Endothelial cell of umbilical vein (primary cell): ENCODE data around the gene GNAS. TPM values are rescaled to one million over a fixed set of nuclear protein-coding genes. Genes with fewer than 3 reads are reported as not detected.

Experiments
- BruUV-seq: library from RNA; stranded (reverse); fragments of 400-500 nt; replicated peaks from 2 replicates; lab custom pipeline; 2021; lab: Mats Ljungman, UMichigan
- CTCF ChIA-PET: fragments of 300-600, 350-600 bp; sonication (Branson Sonifier 250); formaldehyde crosslinking; loops from one replicate; lab custom pipeline; 2021; ENCODE audit warnings: antibody characterized with exemption, inconsistent platforms; lab: Charles Lee
- POLR2A ChIA-PET: fragments of 300-600, 350-600 bp; sonication (Branson Sonifier 250); formaldehyde crosslinking; loops from one replicate; lab custom pipeline; 2021; ENCODE audit warnings: antibody characterized with exemption, inconsistent platforms; lab: Charles Lee
- DNase-seq: peaks from one replicate; pipeline ENCODE4 v3.0.0-alpha.2; 2011; ENCODE audit warnings: low read depth, low spot score
- FAIRE-seq: peaks from 2 replicates; lab custom pipeline; 2011; peaks lifted over from hg19 to GRCh38; lab: Jason Lieb, UNC
- H2AFZ ChIP-seq: 2 replicates; pipeline ENCODE4 v1.6.0; 2012; ENCODE audit warnings: low read depth, low read length, control low read depth, inconsistent platforms
- H3K27ac ChIP-seq: 2 replicates; pipeline ENCODE4 v1.5.1; 2011; ENCODE audit warnings: low read depth, mild to moderate bottlenecking, control low read depth, low read length, moderate library complexity; ENCODE audit not compliant: insufficient read depth
- H3K27me3 ChIP-seq, 2 experiments: 2 replicates each; pipeline versions ENCODE4 v1.6.0 to v1.6.1; 2011; ENCODE audit warnings: low read length in 2 of 2, mixed read lengths in 1 of 2; ENCODE audit not compliant: control insufficient read depth in 2 of 2, insufficient read depth in 2 of 2
- H3K36me3 ChIP-seq, 2 experiments: 2 replicates in 1 of 2; 3 replicates in 1 of 2; pipeline ENCODE4 v1.5.1; 2011; ENCODE audit warnings: low read length in 2 of 2, mild to moderate bottlenecking in 1 of 2, moderate library complexity in 1 of 2; ENCODE audit not compliant: control insufficient read depth in 2 of 2, insufficient read depth in 2 of 2; ENCODE audit errors: extremely low read depth in 1 of 2
- H3K4me1 ChIP-seq: 3 replicates; pipeline ENCODE4 v1.5.1; 2011; ENCODE audit warnings: mild to moderate bottlenecking, low read length; ENCODE audit not compliant: control insufficient read depth, insufficient read depth; ENCODE audit errors: extremely low read depth
- H3K4me2 ChIP-seq: 2 replicates; pipeline ENCODE4 v1.6.1; 2011; ENCODE audit warnings: low read length, control low read depth, mixed read lengths; ENCODE audit not compliant: insufficient read depth
- H3K4me3 ChIP-seq, 3 experiments: fragments of 200-600 bp in 1 of 3; sonication (generic), shearing (Covaris generic) in 1 of 3; replicated peaks in 1 of 3; 2 replicates each; pipeline ENCODE4 v1.5.1; 2011 to 2016; ENCODE audit warnings: control low read depth in 3 of 3, low read length in 3 of 3, mild to moderate bottlenecking in 2 of 3, inconsistent platforms in 1 of 3, low read depth in 1 of 3, moderate library complexity in 1 of 3; ENCODE audit not compliant: insufficient read depth in 1 of 3
- H3K79me2 ChIP-seq: 2 replicates; pipeline ENCODE4 v1.6.0; 2012; ENCODE audit warnings: low read length, inconsistent platforms; ENCODE audit not compliant: control insufficient read depth, insufficient read depth
- H3K9ac ChIP-seq: replicated peaks from 2 replicates; pipeline ENCODE3; 2011; ENCODE audit warnings: low read length, control low read depth; ENCODE audit not compliant: insufficient read depth; ENCODE audit errors: extremely low read depth
- H3K9me1 ChIP-seq: replicated peaks from 3 replicates; pipeline ENCODE4 v1.6.0; 2011; ENCODE audit warnings: mild to moderate bottlenecking, low read length; ENCODE audit not compliant: control insufficient read depth, insufficient read depth; ENCODE audit errors: extremely low read depth
- H3K9me3 ChIP-seq: replicated peaks from 2 replicates; pipeline ENCODE4 v1.5.1; 2012; ENCODE audit warnings: low read length, inconsistent platforms; ENCODE audit not compliant: control insufficient read depth, insufficient read depth
- H4K20me1 ChIP-seq: replicated peaks from 2 replicates; pipeline ENCODE3; 2011; ENCODE audit warnings: mild to moderate bottlenecking, low read length; ENCODE audit not compliant: control insufficient read depth, insufficient read depth; ENCODE audit errors: extremely low read depth
- EZH2 ChIP-seq: IDR thresholded peaks from 2 replicates; pipeline ENCODE4 v1.6.1; 2012; ENCODE audit warnings: borderline replicate concordance, low read depth, mild to moderate bottlenecking, moderate library complexity, low read length, inconsistent platforms; ENCODE audit not compliant: severe bottlenecking
- FOS ChIP-seq: IDR thresholded peaks from 2 replicates; pipeline ENCODE4 v1.6.1; 2011; ENCODE audit warnings: mild to moderate bottlenecking, low read length, moderate library complexity, borderline replicate concordance; ENCODE audit not compliant: insufficient read depth
- GATA2 ChIP-seq: IDR thresholded peaks from 2 replicates; pipeline ENCODE4 v1.7.0; 2011; ENCODE audit warnings: low read depth, mild to moderate bottlenecking, moderate library complexity, mixed read lengths, low read length; ENCODE audit not compliant: insufficient read length, insufficient read depth
- JUN ChIP-seq: IDR thresholded peaks from 2 replicates; pipeline ENCODE4 v1.6.1; 2011; ENCODE audit warnings: borderline replicate concordance, low read depth; ENCODE audit not compliant: insufficient read length, insufficient read depth
- MYC ChIP-seq: IDR thresholded peaks from one replicate; pipeline ENCODE4 v1.6.1; 2011; ENCODE audit warnings: mild to moderate bottlenecking, low read depth, low read length
- POLR2A ChIP-seq: IDR thresholded peaks from 2 replicates; pipeline ENCODE4 v1.6.1; 2012; ENCODE audit warnings: low read depth, mild to moderate bottlenecking, control low read depth, low read length
- POLR2AphosphoS5 ChIP-seq: IDR thresholded peaks from 2 replicates; pipeline ENCODE4 v1.6.1; 2012; ENCODE audit warnings: low read depth, mild to moderate bottlenecking, control low read depth, low read length, moderate library complexity; ENCODE audit not compliant: insufficient read depth
- dilution Hi-C: fragments of 300-500 bp; cut with MboI; formaldehyde crosslinking; loops from one replicate; pipeline ENCODE4 v1.15.0; 2019; ENCODE audit warnings: low sequenced_read_pairs; ENCODE audit not compliant: extremely low pct_ligation_motif_present
- intact Hi-C: fragments of 100-400 bp; cut with micrococcal nuclease; formaldehyde crosslinking; loops from one replicate; pipeline ENCODE4 v1.10.0; 2022
- polyA plus RNA-seq, 4 experiments: library from polyadenylated mRNA; depleted of rRNA in 3 of 4; stranded (reverse) in 3 of 4; unstranded in 1 of 4; fragments of >200 nt; gene quantifications; 2 replicates each; pipeline versions ENCODE4 v1.2.1 to v1.2.3, GENCODE V29; 2011 to 2012; ENCODE audit warnings: missing spikeins in 1 of 4
- total RNA-seq: library from RNA; stranded (reverse); gene quantifications from 2 replicates; pipeline ENCODE4 v1.2.3, GENCODE V29; 2021
- TF ChIP-seq, protein P1 (sequence below): IDR thresholded peaks from 2 replicates; pipeline ENCODE4 v1.6.1; 2011; ENCODE audit not compliant: insufficient read depth, insufficient read length
- TF ChIP-seq, protein P2 (sequence below), 2 donors: IDR thresholded peaks; 1 replicate in 1 of 2; 2 replicates in 1 of 2; pipeline ENCODE4 v1.5.1; 2011; ENCODE audit warnings: low read length in 2 of 2, mild to moderate bottlenecking in 2 of 2, moderate library complexity in 2 of 2, control low read depth in 1 of 2, inconsistent platforms in 1 of 2, low read depth in 1 of 2; ENCODE audit not compliant: insufficient read depth in 1 of 2; ENCODE audit errors: extremely low read depth in 1 of 2

The GNAS gene
- total and polyA plus RNA-seq, 2 donors (not counting 3 experiments of a cell fraction or from before 2014, with no cell fraction given): 1,141 to 1,882 TPM

GRCh38 chr20:58938078-58938477 is 85.6 kb downstream of the GNAS start:
- intact Hi-C loops (no loop called here), dilution Hi-C loops (no loop called here)
- Histone ChIP-seq H3K36me3 (no peaks in the 10 kb centered on the region), H3K4me1 (no peaks in the 10 kb centered on the region), H4K20me1 (no peaks in the 10 kb centered on the region), H3K27ac (no peak overlapping the region), H3K79me2 (no peaks in the 10 kb centered on the region), H2AFZ (no peak overlapping the region), H3K9ac (no peak overlapping the region), H3K27me3 (peaks cover 3 to 12% of the 10 kb centered on the region in 2 experiments), H3K9me3 (no peaks in the 10 kb centered on the region), H3K4me2 (no peak overlapping the region), H3K9me1 (no peaks in the 10 kb centered on the region), H3K4me3 (no peak overlapping the region)
- CTCF ChIA-PET: no interaction called here
- POLR2A ChIA-PET: no interaction called here
- no peak for DNase-seq
- TF ChIP-seq FOS (no peak), MYC (no peak), GATA2 (no peak)
- FAIRE-seq: no peak
- BruUV-seq: no TSS peak

DNA sequence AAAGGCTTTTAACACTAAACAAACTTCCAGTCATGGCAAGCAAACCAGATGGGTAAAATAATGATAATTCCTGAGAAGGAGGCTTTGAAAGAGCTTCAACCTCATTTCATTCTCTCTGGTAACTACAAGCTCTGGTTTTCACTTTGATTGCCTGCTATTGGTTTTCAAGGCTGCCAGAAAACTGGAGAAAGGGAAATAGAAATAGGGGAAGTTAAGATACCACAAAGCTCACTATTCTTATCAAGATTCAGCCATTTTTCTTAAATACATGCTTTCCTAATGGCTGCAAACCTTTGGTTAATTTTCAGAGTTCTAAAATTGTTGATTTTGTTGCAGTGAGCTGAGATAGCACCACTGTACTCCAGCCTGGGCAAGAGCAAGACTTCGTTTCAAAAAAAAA is 86.0 kb downstream of the GNAS start:
- dilution Hi-C loops: no loop called here
- Histone ChIP-seq H3K4me1 (no peaks in the 10 kb centered on the region), H3K4me3 (no peak overlapping the region), H3K9me3 (no peaks in the 10 kb centered on the region), H2AFZ (no peak overlapping the region), H3K9me1 (no peaks in the 10 kb centered on the region), H3K79me2 (no peaks in the 10 kb centered on the region), H3K27ac (no peak overlapping the region), H4K20me1 (no peaks in the 10 kb centered on the region), H3K4me2 (no peak overlapping the region), H3K36me3 (no peaks in the 10 kb centered on the region), H3K9ac (no peak overlapping the region), H3K27me3 (peaks cover 3 to 12% of the 10 kb centered on the region in 2 experiments)
- intact Hi-C loops: no loop called here
- TF ChIP-seq, protein P1, sequence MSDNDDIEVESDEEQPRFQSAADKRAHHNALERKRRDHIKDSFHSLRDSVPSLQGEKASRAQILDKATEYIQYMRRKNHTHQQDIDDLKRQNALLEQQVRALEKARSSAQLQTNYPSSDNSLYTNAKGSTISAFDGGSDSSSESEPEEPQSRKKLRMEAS: no peak
- no peak for TF ChIP-seq MYC
- TF ChIP-seq JUN: no peak
- TF ChIP-seq EZH2: no peak
- TF ChIP-seq POLR2A: no peak
- TF ChIP-seq, protein P2, sequence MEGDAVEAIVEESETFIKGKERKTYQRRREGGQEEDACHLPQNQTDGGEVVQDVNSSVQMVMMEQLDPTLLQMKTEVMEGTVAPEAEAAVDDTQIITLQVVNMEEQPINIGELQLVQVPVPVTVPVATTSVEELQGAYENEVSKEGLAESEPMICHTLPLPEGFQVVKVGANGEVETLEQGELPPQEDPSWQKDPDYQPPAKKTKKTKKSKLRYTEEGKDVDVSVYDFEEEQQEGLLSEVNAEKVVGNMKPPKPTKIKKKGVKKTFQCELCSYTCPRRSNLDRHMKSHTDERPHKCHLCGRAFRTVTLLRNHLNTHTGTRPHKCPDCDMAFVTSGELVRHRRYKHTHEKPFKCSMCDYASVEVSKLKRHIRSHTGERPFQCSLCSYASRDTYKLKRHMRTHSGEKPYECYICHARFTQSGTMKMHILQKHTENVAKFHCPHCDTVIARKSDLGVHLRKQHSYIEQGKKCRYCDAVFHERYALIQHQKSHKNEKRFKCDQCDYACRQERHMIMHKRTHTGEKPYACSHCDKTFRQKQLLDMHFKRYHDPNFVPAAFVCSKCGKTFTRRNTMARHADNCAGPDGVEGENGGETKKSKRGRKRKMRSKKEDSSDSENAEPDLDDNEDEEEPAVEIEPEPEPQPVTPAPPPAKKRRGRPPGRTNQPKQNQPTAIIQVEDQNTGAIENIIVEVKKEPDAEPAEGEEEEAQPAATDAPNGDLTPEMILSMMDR (IDR thresholded peaks at IDR 0.05; ENCODE audit: extremely low read depth in 1 of 2, insufficient read depth in 1 of 2, low read depth in 1 of 2, low read length in 2 of 2): no peak
- no peak for TF ChIP-seq GATA2
- no peak for TF ChIP-seq FOS
- TF ChIP-seq POLR2AphosphoS5: no peak
- DNase-seq (no peak), FAIRE-seq (no peak)
- no TSS peak for BruUV-seq
- ChIA-PET CTCF (interaction anchor here (1.7 kb wide), 1 partner anchor 149 kb away, joined by 4 read pairs; no protein-coding TSS in a partner anchor), POLR2A (no interaction called here)
